ENCODE measurements around the gene SLIT1.

SLIT1 gene

GRCh38 chr10:96955794-96956193 lies 230.0 kb downstream of the SLIT1 start:
- DNase-seq: no peak

- DNase-seq: no peak
These were observed 233.8 kb downstream of the SLIT1 start for GRCh38 chr10:96951954-96952353.

GRCh38 chr10:96949039-96949683 lies 236.6 kb downstream of the SLIT1 start:
- no peak for DNase-seq

Data from activated naive CD4-positive, alpha-beta T cell (primary cell).